GM21381 (cell line): Measurements from ENCODE around the gene PLTP.
A peak's percentile ranks its signal among the peaks of the same experiment; 100 is the strongest.
"Not testable (repeated sequence)": the region's sequence is repeated elsewhere in the genome, so short reads cannot be mapped to it uniquely, and the experiment has no call there.

Experiments used
- ATAC-seq: cut with Tn5 transposase; IDR thresholded peaks from one replicate; pipeline ENCODE4 v1.9.1; 2021; ENCODE audit warnings: mild to moderate bottlenecking, moderate library complexity; ENCODE audit not compliant: unreplicated experiment

Gene PLTP

DNA sequence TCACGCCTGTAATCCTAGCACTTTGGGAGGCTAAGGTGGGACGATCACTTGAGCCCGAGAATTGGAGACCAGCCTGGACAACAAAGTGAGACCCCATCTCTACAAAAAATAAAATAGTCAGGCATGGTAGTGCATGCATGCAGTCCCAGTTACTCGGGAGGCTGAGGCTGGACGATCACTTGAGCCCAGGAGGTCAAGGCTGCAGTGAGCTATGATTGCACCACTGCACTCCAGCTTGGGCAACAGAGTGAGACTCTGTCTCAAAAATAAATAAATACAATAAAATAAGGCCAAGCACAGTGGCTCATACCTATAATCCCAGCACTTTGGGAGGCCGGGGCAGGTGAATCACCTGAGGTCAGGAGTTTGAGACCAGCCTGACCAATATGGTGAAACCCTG is 10.6 kb downstream of the PLTP start:
- not testable (repeated sequence) for ATAC-seq

- ATAC-seq: no peak
These were observed 12.7 kb downstream of the PLTP start for GRCh38 chr20:45899046-45899835.

- ATAC-seq: no peak
These were observed 13.7 kb downstream of the PLTP start for GRCh38 chr20:45898285-45898684.

DNA sequence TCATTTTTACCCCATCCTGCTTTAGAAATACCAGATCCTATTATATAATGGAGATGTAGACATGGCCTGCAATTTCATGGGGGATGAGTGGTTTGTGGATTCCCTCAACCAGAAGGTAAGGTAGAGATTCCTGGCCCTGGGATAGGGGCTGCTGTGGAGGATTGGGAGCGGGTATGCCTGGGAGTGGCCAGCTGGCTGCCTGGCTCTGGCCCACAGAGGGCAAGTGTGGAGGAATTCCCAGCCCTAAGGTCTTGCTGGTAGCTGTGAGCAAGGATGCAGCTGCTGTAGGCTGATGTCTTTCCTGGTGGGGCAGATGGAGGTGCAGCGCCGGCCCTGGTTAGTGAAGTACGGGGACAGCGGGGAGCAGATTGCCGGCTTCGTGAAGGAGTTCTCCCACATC is 14.3 kb downstream of the PLTP start:
- ATAC-seq: no peak

- ATAC-seq: no peak
These were observed 14.7 kb downstream of the PLTP start for GRCh38 chr20:45897289-45897688.

DNA sequence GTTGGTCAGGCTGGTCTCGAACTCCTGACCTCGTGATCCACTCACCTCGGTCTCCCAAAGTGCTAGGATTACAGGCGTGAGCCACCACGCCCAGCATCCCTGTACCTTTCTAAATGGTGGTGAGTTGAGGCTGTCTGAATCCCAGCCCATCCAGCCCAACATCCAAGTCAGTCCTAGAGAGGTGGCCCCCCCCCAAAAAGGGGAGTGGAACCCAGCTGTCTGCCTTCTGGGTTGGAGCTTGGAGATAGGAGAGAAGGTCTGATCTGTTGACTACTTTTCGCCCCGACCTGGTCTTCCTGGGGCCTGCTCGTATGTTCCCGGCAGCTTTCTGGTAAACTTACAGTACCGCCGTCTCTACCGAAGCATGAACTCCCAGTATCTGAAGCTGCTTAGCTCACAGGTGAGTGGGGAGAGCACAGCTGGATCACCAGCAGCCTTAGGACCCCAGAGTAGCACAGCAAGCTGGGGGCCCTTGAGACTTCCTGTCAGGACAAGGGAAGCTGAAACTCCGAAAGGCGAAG is 15.3 kb downstream of the PLTP start:
- no peak for ATAC-seq

- ATAC-seq: no peak
These were observed 17.2 kb downstream of the PLTP start for GRCh38 chr20:45894797-45895196.

DNA sequence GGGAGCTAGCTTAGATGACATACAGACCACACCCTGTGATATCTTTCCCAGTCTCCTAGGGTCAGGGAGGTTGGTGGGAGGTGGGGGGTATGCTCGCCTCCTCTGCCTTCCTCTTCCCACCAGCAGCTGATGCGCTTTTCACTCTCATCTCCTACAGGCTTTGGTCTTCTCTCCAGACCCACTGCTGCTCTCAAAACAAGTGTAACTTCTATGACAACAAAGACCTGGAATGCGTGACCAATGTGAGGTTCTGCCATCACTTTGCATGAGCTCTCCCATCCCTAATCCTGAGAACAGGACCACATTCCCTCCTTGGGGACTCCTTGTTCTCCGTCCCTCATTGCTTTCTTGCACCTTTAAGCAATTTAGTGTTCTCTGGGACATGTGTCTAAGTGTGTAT is 18.1 kb downstream of the PLTP start:
- ATAC-seq: no peak

DNA sequence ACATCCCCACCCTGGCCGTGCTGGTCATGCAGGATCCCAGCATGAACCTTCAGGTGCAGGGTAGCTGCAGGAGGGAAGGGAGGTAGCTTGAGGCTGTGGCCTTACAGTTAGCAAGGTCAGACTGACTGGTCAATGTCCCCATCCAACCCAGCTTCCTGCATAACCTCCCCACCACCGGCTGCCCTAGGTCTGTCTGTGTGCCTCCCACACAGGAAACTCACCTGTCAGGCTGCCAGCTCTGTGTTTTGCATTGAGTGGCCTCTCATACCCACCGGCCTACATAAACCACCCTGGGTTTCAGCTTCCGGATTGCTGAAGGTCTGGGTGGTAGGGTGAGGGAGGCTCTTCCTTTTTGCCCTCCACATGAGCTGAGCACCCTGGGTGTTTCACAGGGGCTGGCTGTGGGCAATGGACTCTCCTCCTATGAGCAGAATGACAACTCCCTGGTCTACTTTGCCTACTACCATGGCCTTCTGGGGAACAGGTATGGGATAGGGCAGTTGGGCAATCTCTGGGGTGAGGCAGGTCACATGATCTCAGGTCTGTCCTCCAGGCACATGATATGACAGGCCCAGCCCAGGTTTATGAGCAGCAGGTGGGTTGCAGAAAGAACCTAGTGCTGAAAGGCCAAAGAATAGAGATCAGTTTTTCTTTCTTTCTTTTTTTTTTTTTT is 19.0 kb downstream of the PLTP start:
- ATAC-seq: no peak

DNA sequence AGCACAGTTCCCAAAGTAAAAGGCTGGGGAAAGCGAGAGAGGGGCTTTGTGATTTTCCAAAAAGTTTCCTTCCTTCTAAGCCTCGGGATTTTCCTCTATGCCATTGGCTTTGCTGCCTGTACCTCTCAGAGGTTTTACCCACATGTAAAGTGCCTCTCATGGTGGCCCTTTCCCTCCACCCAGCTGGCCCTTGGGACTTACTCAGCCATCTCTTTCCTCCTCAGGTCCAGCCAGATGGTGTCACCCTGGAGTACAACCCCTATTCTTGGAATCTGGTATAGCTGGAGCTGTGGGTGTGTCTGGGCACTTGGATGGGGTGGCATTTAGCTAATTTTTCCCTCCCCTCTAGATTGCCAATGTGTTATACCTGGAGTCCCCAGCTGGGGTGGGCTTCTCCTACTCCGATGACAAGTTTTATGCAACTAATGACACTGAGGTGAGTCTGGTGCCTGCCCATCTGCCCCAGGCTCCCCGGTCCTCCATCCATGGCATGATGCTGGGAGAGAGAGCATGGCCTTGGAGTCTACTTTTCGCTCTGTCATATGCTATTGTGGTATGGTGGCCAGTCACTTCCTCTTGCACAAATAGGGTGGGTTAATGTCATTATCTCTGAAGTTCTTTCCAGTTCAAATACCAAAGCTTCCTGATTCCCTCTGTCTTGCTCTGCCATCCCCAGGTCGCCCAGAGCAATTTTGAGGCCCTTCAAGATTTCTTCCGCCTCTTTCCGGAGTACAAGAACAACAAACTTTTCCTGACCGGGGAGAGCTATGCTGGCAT is 19.7 kb downstream of the PLTP start:
- no peak for ATAC-seq

- peak; percentile 75 for ATAC-seq
These were observed 20.7 kb downstream of the PLTP start, which contains the start of the genes CTSA and NEURL2 for GRCh38 chr20:45890985-45891983. CTSA (plus strand) TSS chr20:45891335; CDS start chr20:45891569, 234 bp downstream. NEURL2 (minus strand) TSS chr20:45891208; CDS start chr20:45890991, 217 bp downstream.

- peak; percentile 34 for ATAC-seq
These were observed 21.6 kb downstream of the PLTP start for GRCh38 chr20:45890077-45890984.

- ATAC-seq: no peak
These were observed 23.3 kb downstream of the PLTP start for GRCh38 chr20:45888681-45889080.

DNA sequence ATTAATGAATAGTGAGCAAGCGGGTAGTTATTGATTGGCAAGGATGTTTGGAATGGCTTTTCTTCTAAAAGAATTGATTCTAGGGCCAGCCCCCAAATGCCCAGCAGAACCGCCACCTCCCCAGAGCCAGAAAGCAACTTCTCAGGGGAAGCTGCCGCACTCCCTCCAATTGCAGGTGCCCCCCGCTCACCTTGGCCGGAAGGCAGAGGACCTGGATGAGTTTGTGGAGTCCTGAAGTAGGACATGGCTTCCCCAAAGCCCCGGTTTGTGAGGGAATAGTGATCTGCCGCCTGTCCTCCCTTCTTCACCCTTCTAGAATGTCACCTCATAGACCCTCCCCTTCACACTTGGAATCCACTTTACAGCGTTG is 24.6 kb downstream of the PLTP start, which contains the start of gene SPATA25:
TSS of gene SPATA25 (minus strand) at position 277 of the 370 bp plus-strand sequence. CDS start at position 245, 32 bp downstream.
- no peak for ATAC-seq

DNA sequence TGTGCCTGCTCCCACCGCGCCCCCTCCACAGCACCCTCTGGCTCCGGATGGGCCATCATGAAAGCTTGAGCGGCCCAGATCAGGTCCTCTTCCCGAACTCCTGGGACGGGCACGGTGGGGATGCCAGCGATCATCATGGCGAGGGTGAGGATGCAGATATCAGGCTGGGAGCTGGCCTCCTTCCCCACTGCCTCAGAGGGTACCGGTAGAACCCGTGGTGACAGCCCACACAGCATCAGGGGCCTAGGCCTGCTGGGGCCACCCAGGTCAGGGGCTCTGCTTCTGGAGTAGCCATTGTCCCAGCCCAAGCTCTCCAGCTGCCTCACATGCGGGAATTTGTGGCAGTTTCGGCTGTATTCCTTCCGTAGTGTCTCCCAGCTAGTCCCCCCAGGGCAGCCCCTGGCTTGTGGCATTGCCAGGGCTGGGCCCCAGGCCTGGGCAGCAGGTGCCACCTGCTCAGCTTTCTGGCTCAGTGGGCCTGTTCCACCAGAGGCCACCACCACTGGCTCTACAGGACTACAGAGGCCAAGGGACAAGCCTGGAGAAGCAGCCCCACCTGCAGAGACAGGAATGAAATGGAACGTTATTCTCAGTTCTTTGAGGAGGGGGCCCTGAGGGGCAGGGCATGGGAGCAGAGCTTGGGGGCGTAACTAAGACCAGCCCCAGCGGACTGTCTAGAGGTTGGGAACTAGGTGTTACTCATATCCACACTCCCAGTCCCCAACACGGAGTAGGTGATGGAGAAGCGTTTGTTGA is 25.2 kb downstream of the PLTP start:
- no peak for ATAC-seq

GRCh38 chr20:45883100-45883469 is 28.9 kb downstream of the PLTP start:
- ATAC-seq: no peak

DNA sequence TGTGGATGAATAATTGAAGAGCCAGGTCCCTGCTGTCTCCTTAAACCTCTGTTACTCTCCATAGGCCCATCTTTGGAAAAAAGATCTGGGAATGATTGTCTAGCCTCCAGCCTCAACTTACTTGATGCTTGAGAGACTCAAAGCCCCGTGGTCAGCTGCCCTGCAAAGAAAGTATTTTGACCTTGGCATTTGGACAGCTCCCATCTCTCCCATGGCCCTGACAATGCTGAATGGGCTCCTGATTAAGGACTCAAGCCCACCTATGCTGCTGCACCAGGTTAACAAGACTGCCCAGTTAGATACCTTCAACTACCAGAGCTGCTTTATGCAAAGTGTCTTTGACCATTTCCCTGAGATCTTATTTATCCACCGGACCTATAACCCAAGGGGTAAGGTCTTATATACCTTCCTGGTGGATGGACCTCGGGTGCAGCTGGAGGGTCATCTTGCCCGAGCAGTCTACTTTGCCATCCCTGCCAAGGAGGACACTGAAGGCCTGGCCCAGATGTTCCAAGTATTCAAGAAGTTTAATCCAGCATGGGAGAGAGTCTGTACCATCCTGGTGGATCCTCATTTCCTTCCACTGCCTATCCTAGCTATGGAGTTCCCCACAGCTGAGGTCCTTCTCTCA is 29.4 kb downstream of the PLTP start:
- ATAC-seq: no peak
